RWPE1 (cell line): ENCODE measurements around the gene EPS8L2.

Experiments used
- CTCF ChIA-PET: fragments of 350-600 bp; sonication (Branson Sonifier 250); formaldehyde crosslinking; extraction: SDS; loops from one replicate; lab custom pipeline; 2021; lab: Yijun Ruan, JAX
- POLR2A ChIA-PET: fragments of 400-600 bp; formaldehyde crosslinking; extraction: SDS; loops from one replicate; lab custom pipeline; 2020; ENCODE audit warnings: antibody characterized with exemption; ENCODE audit not compliant: low non-redundant PET; lab: Yijun Ruan, JAX
- DNase-seq: peaks from one replicate; pipeline ENCODE4 v3.0.0; 2012; ENCODE audit warnings: low spot score
- H3K27ac ChIP-seq: fragments of 450-650 bp; 2 replicates; pipeline ENCODE4 v1.5.1; 2017
- CTCF ChIP-seq: fragments of 450-650 bp; conservative IDR thresholded peaks from 2 replicates; pipeline ENCODE4 v1.5.1; 2017; ENCODE audit warnings: low read depth, mild to moderate bottlenecking

Gene EPS8L2

GRCh38 chr11:749731-750130, 43.7 kb downstream of the EPS8L2 start:
- ChIA-PET CTCF (no interaction called here), POLR2A (interaction anchor here (0.7 kb wide), 1 partner anchor 171 kb away, joined by 3 read pairs; no protein-coding TSS in a partner anchor)
- TF ChIP-seq CTCF = no peak
- peak overlapping the region; percentile 51 for H3K27ac ChIP-seq
- no peak for DNase-seq

GRCh38 chr11:760236-760635, 54.2 kb downstream of the EPS8L2 start:
- H3K27ac ChIP-seq = peak overlapping the region; percentile 95
- no peak for TF ChIP-seq CTCF
- ChIA-PET POLR2A (no interaction called here), CTCF (interaction anchor here (0.5 to 1.6 kb wide), 2 partner anchors 10 to 12 kb away, joined by 3 to 6 read pairs; partner anchors contain the start of gene TALDO1)
- no peak for DNase-seq

- peak overlapping the region; percentile 95 for H3K27ac ChIP-seq
- DNase-seq = no peak
- TF ChIP-seq CTCF = no peak
- CTCF ChIA-PET = interaction anchor here (0.7 to 3.0 kb wide), 3 partner anchors 14 to 117 kb away, joined by 3 to 10 read pairs (median 3); no protein-coding TSS in a partner anchor
- POLR2A ChIA-PET = interaction anchor here (1.3 kb wide), 1 partner anchor 14 kb away, joined by 4 read pairs; the partner anchor contains the start of gene TALDO1
Observed at GRCh38 chr11:761526-762108, 55.6 kb downstream of the EPS8L2 start.

DNA sequence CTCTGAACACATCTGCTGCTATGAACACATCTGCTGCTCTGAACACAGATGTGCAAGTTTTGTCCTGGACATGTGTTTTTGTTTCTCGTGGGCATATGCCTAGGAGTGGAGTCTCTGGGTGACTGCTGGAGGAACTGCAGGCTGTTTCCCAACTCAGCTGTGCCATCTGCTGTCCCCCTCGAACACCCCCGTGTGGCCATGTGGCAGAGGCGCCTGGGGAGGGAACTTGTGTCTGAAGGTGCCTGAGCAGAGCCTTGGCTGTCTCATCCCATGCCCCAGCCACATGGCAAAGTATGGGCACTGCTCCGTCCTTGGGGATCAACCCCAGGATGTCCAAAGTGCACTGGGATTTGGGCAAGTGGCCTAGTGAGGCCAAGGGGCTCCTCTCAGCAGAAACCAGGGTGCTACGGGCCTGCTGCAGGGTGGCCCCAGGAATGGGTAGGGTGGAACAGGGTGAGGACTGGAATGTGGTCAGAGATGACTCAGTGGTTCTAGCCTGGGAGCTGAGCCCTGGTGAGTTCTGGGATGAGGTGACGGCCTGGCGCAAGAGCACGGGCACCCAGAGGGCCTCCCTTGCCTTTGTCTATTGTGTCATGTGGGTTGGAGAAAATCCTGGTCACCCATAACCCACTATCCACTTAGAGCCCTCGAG, 56.5 kb downstream of the EPS8L2 start:
- POLR2A ChIA-PET = interaction anchor here (1.3 kb wide), 2 partner anchors 15 to 34 kb away, joined by 4 to 14 read pairs; partner anchors contain the start of gene TALDO1

DNA sequence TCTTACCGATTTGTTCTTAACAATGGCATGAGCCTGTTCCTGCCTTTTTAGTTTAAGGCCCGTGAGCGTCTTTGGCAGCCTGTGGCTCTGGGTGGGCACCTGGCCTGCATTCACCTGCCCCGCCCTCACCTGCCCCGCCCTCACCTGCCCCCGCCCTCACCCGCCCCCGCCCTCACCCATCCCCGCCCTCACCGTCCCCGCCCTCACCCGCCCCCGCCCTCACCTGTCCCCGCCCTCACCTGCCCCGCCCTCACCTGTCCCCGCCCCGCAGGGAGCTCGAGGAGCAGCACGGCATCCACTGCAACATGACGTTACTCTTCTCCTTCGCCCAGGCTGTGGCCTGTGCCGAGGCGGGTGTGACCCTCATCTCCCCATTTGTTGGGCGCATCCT, 57.0 kb downstream of the EPS8L2 start:
- H3K27ac ChIP-seq = peak overlapping the region; percentile 95
- POLR2A ChIA-PET = interaction anchor here (1.3 kb wide), 2 partner anchors 15 to 35 kb away, joined by 4 to 14 read pairs; partner anchors contain the start of gene TALDO1
- TF ChIP-seq CTCF = no peak
- CTCF ChIA-PET = interaction anchor here (0.6 to 3.0 kb wide), 4 partner anchors 26 to 135 kb away, joined by 3 to 10 read pairs (median 3); no protein-coding TSS in a partner anchor
- peak; percentile 69 for DNase-seq

More for the DNA sequence above, 56.5 kb downstream of the EPS8L2 start:
- DNase-seq = peak; percentile 94
- CTCF ChIA-PET = interaction anchor here (0.6 to 3.0 kb wide), 5 partner anchors 15 to 134 kb away, joined by 3 to 10 read pairs (median 3); no protein-coding TSS in a partner anchor
- H3K27ac ChIP-seq = peak overlapping the region; percentile 95
- peak; percentile 37 for TF ChIP-seq CTCF

DNA sequence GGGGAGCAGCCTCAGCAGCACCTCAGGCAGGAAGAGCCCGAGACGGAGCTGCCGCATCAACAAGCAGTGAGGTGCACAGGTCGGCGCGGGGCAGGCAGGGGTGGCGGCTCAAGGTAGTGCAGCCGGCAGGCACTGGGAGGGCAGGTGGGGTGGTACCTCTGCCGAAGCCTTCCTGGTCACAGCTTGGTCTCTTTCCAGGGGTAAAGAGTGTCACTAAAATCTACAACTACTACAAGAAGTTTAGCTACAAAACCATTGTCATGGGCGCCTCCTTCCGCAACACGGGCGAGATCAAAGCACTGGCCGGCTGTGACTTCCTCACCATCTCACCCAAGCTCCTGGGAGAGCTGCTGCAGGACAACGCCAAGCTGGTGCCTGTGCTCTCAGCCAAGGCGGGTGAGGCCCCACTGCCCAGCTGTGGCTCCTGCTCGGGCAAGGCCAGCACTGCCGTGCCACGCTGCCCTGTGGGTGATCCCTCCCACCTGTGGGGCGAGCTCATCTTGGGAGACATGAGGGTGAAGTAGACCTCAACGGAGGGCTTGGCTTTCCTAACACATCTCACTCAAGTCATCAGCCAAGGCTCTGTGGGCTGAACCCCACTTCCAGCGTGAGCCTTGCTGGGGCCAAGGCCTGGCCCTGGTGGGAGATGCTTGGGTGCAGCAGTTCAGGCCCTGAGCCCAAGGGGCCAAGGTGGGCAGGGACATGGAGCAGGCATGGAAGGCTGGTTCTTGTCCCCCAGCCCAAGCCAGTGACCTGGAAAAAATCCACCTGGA, 57.7 kb downstream of the EPS8L2 start:
- CTCF ChIA-PET = interaction anchor here (0.5 to 3.0 kb wide), 4 partner anchors 26 to 136 kb away, joined by 3 to 10 read pairs (median 5); no protein-coding TSS in a partner anchor
- TF ChIP-seq CTCF = no peak
- H3K27ac ChIP-seq = peak overlapping the region; percentile 95
- DNase-seq = no peak
- POLR2A ChIA-PET = interaction anchor here (1.3 kb wide), 1 partner anchor 36 kb away, joined by 14 read pairs; no protein-coding TSS in a partner anchor
